Measurements from ENCODE around the gene ADAMTS19. TPM values are rescaled to one million over a fixed set of nuclear protein-coding genes. Genes with fewer than 3 reads are reported as not detected.

ADAMTS19 gene
- total RNA-seq, 1 experiment from 2014 or later: 2.5 TPM

- no peak for DNase-seq
- Histone ChIP-seq H2AFZ (ENCODE audit: low read length) (no peak overlapping the region), H3K9ac (ENCODE audit: low read length) (no peak overlapping the region), H3K27me3 (ENCODE audit: low read length) (no peaks in the 10 kb centered on the region), H3K4me3 (ENCODE audit: low read length) (no peak overlapping the region), H3K4me1 (ENCODE audit: low read length) (no peaks in the 10 kb centered on the region), H4K20me1 (ENCODE audit: insufficient read depth, low read depth, low read length) (no peaks in the 10 kb centered on the region), H3K27ac (ENCODE audit: low read length) (no peak overlapping the region), H3K79me2 (ENCODE audit: low read length) (no peaks in the 10 kb centered on the region), H3K9me2 (replicated peaks; ENCODE audit: insufficient read depth, low read length) (no peaks in the 10 kb centered on the region), H3K9me3 (ENCODE audit: low read length) (no peaks in the 10 kb centered on the region), H3K36me3 (ENCODE audit: insufficient read depth, low read length) (no peaks in the 10 kb centered on the region), H3K4me2 (ENCODE audit: low read depth, low read length, poor library complexity, severe bottlenecking) (no peak overlapping the region)
Observed at GRCh38 chr5:129687941-129688340, 227.8 kb downstream of the ADAMTS19 start.

GRCh38 chr5:129689045-129689444 lies 228.9 kb downstream of the ADAMTS19 start:
- Histone ChIP-seq H3K27ac (ENCODE audit: low read length) (no peak overlapping the region), H3K4me2 (ENCODE audit: low read depth, low read length, poor library complexity, severe bottlenecking) (no peak overlapping the region), H3K9me2 (replicated peaks; ENCODE audit: insufficient read depth, low read length) (no peaks in the 10 kb centered on the region), H3K79me2 (ENCODE audit: low read length) (no peaks in the 10 kb centered on the region), H3K27me3 (ENCODE audit: low read length) (no peaks in the 10 kb centered on the region), H4K20me1 (ENCODE audit: insufficient read depth, low read depth, low read length) (no peaks in the 10 kb centered on the region), H3K36me3 (ENCODE audit: insufficient read depth, low read length) (no peaks in the 10 kb centered on the region), H2AFZ (ENCODE audit: low read length) (no peak overlapping the region), H3K9ac (ENCODE audit: low read length) (no peak overlapping the region), H3K4me3 (ENCODE audit: low read length) (no peak overlapping the region), H3K4me1 (ENCODE audit: low read length) (no peaks in the 10 kb centered on the region), H3K9me3 (ENCODE audit: low read length) (no peaks in the 10 kb centered on the region)
- DNase-seq: no peak

- H3K9me2 ChIP-seq (replicated peaks; ENCODE audit: insufficient read depth, low read length): no peaks in the 10 kb centered on the region
- H3K27me3 ChIP-seq (ENCODE audit: low read length): no peaks in the 10 kb centered on the region
- H3K27ac ChIP-seq (ENCODE audit: low read length): no peak overlapping the region
- no peaks in the 10 kb centered on the region for H3K79me2 ChIP-seq (ENCODE audit: low read length)
- no peaks in the 10 kb centered on the region for H3K9me3 ChIP-seq (ENCODE audit: low read length)
- no peak overlapping the region for H3K4me3 ChIP-seq (ENCODE audit: low read length)
- no peak overlapping the region for H3K9ac ChIP-seq (ENCODE audit: low read length)
- no peaks in the 10 kb centered on the region for H3K36me3 ChIP-seq (ENCODE audit: insufficient read depth, low read length)
- H3K4me2 ChIP-seq (ENCODE audit: low read depth, low read length, poor library complexity, severe bottlenecking): no peak overlapping the region
- H4K20me1 ChIP-seq (ENCODE audit: insufficient read depth, low read depth, low read length): no peaks in the 10 kb centered on the region
- DNase-seq: no peak
- no peak overlapping the region for H2AFZ ChIP-seq (ENCODE audit: low read length)
- H3K4me1 ChIP-seq (ENCODE audit: low read length): no peaks in the 10 kb centered on the region
Observed at GRCh38 chr5:129691220-129691619, 231.1 kb downstream of the ADAMTS19 start.

- Histone ChIP-seq H3K27ac (ENCODE audit: low read length) (no peak overlapping the region), H3K4me3 (ENCODE audit: low read length) (no peak overlapping the region), H3K36me3 (ENCODE audit: insufficient read depth, low read length) (no peaks in the 10 kb centered on the region), H4K20me1 (ENCODE audit: insufficient read depth, low read depth, low read length) (no peaks in the 10 kb centered on the region), H3K9me2 (replicated peaks; ENCODE audit: insufficient read depth, low read length) (no peaks in the 10 kb centered on the region), H2AFZ (ENCODE audit: low read length) (no peak overlapping the region), H3K27me3 (ENCODE audit: low read length) (no peaks in the 10 kb centered on the region), H3K9ac (ENCODE audit: low read length) (no peak overlapping the region), H3K9me3 (ENCODE audit: low read length) (no peaks in the 10 kb centered on the region), H3K4me2 (ENCODE audit: low read depth, low read length, poor library complexity, severe bottlenecking) (no peak overlapping the region), H3K79me2 (ENCODE audit: low read length) (no peaks in the 10 kb centered on the region), H3K4me1 (ENCODE audit: low read length) (no peaks in the 10 kb centered on the region)
- no peak for DNase-seq
Observed at GRCh38 chr5:129696636-129697035, 236.5 kb downstream of the ADAMTS19 start.

GRCh38 chr5:129698661-129699060 lies 238.6 kb downstream of the ADAMTS19 start:
- Histone ChIP-seq H3K9ac (ENCODE audit: low read length) (no peak overlapping the region), H3K4me2 (ENCODE audit: low read depth, low read length, poor library complexity, severe bottlenecking) (no peak overlapping the region), H3K9me2 (replicated peaks; ENCODE audit: insufficient read depth, low read length) (no peaks in the 10 kb centered on the region), H3K36me3 (ENCODE audit: insufficient read depth, low read length) (no peaks in the 10 kb centered on the region), H3K27me3 (ENCODE audit: low read length) (no peaks in the 10 kb centered on the region), H3K27ac (ENCODE audit: low read length) (no peak overlapping the region), H3K4me1 (ENCODE audit: low read length) (no peaks in the 10 kb centered on the region), H4K20me1 (ENCODE audit: insufficient read depth, low read depth, low read length) (no peaks in the 10 kb centered on the region), H3K79me2 (ENCODE audit: low read length) (no peaks in the 10 kb centered on the region), H3K4me3 (ENCODE audit: low read length) (no peak overlapping the region), H3K9me3 (ENCODE audit: low read length) (no peaks in the 10 kb centered on the region), H2AFZ (ENCODE audit: low read length) (no peak overlapping the region)
- no peak for DNase-seq

GRCh38 chr5:129716235-129716634 lies 256.1 kb downstream of the ADAMTS19 start:
- Histone ChIP-seq H2AFZ (ENCODE audit: low read length) (no peak overlapping the region), H3K36me3 (ENCODE audit: insufficient read depth, low read length) (no peaks in the 10 kb centered on the region), H3K4me3 (ENCODE audit: low read length) (no peak overlapping the region), H3K27ac (ENCODE audit: low read length) (no peak overlapping the region), H3K4me2 (ENCODE audit: low read depth, low read length, poor library complexity, severe bottlenecking) (no peak overlapping the region), H3K9me2 (replicated peaks; ENCODE audit: insufficient read depth, low read length) (no peaks in the 10 kb centered on the region), H3K79me2 (ENCODE audit: low read length) (no peaks in the 10 kb centered on the region), H4K20me1 (ENCODE audit: insufficient read depth, low read depth, low read length) (no peaks in the 10 kb centered on the region), H3K4me1 (ENCODE audit: low read length) (no peaks in the 10 kb centered on the region), H3K27me3 (ENCODE audit: low read length) (no peaks in the 10 kb centered on the region), H3K9me3 (ENCODE audit: low read length) (no peaks in the 10 kb centered on the region), H3K9ac (ENCODE audit: low read length) (no peak overlapping the region)
- DNase-seq: no peak

- Histone ChIP-seq H2AFZ (ENCODE audit: low read length) (no peak overlapping the region), H3K36me3 (ENCODE audit: insufficient read depth, low read length) (no peaks in the 10 kb centered on the region), H4K20me1 (ENCODE audit: insufficient read depth, low read depth, low read length) (no peaks in the 10 kb centered on the region), H3K27ac (ENCODE audit: low read length) (no peak overlapping the region), H3K4me2 (ENCODE audit: low read depth, low read length, poor library complexity, severe bottlenecking) (no peak overlapping the region), H3K9ac (ENCODE audit: low read length) (no peak overlapping the region), H3K9me3 (ENCODE audit: low read length) (no peaks in the 10 kb centered on the region), H3K79me2 (ENCODE audit: low read length) (no peaks in the 10 kb centered on the region), H3K4me3 (ENCODE audit: low read length) (no peak overlapping the region), H3K9me2 (replicated peaks; ENCODE audit: insufficient read depth, low read length) (no peaks in the 10 kb centered on the region), H3K27me3 (ENCODE audit: low read length) (no peaks in the 10 kb centered on the region), H3K4me1 (ENCODE audit: low read length) (no peaks in the 10 kb centered on the region)
- DNase-seq: no peak
Observed at GRCh38 chr5:129716651-129717050, 256.6 kb downstream of the ADAMTS19 start.

GRCh38 chr5:129717751-129718310 lies 257.7 kb downstream of the ADAMTS19 start:
- Histone ChIP-seq H3K9me3 (ENCODE audit: low read length) (no peaks in the 10 kb centered on the region), H3K9me2 (replicated peaks; ENCODE audit: insufficient read depth, low read length) (no peaks in the 10 kb centered on the region), H3K27ac (ENCODE audit: low read length) (no peak overlapping the region), H3K9ac (ENCODE audit: low read length) (no peak overlapping the region), H3K36me3 (ENCODE audit: insufficient read depth, low read length) (no peaks in the 10 kb centered on the region), H2AFZ (ENCODE audit: low read length) (no peak overlapping the region), H3K4me3 (ENCODE audit: low read length) (no peak overlapping the region), H3K79me2 (ENCODE audit: low read length) (no peaks in the 10 kb centered on the region), H3K4me1 (ENCODE audit: low read length) (no peaks in the 10 kb centered on the region), H4K20me1 (ENCODE audit: insufficient read depth, low read depth, low read length) (no peaks in the 10 kb centered on the region), H3K4me2 (ENCODE audit: low read depth, low read length, poor library complexity, severe bottlenecking) (no peak overlapping the region), H3K27me3 (ENCODE audit: low read length) (no peaks in the 10 kb centered on the region)
- DNase-seq: no peak

Measured in Karpas-422 (cell line).